ENCODE measurements around the gene CCDC78. TPM values are rescaled to one million over a fixed set of nuclear protein-coding genes. Genes with fewer than 3 reads are reported as not detected.

Gene CCDC78
- polyA plus RNA-seq, 1 donor from 2014 or later: 10.7 TPM

GRCh38 chr16:732936-733335 lies 6.7 kb upstream of the CCDC78 start:
- Histone ChIP-seq H3K4me3 (ENCODE audit: low read length) (no peak overlapping the region), H3F3A (ENCODE audit: insufficient read depth, low read length, poor library complexity, severe bottlenecking) (no peaks in the 10 kb centered on the region), H3K9me3 (ENCODE audit: low read length) (no peaks in the 10 kb centered on the region), H3K4me2 (ENCODE audit: low read length) (no peak overlapping the region), H3K9me2 (ENCODE audit: insufficient read depth, low read length) (no peaks in the 10 kb centered on the region), H2AFZ (ENCODE audit: low read depth, low read length) (no peak overlapping the region), H3K27me3 (ENCODE audit: insufficient read depth, low read depth, low read length) (no peaks in the 10 kb centered on the region), H3K9ac (ENCODE audit: low read length) (no peak overlapping the region), H3K27ac (ENCODE audit: low read length) (no peak overlapping the region), H3K79me2 (replicated peaks; ENCODE audit: insufficient read depth, low read length) (no peaks in the 10 kb centered on the region), H4K20me1 (ENCODE audit: insufficient read depth) (no peaks in the 10 kb centered on the region), H3K36me3 (ENCODE audit: insufficient read depth, low read length) (no peaks in the 10 kb centered on the region)
- TF ChIP-seq CTCF (IDR thresholded peaks at IDR 0.05; ENCODE audit: poor library complexity, severe bottlenecking): no peak
- TF ChIP-seq EZH2 (IDR thresholded peaks at IDR 0.05; ENCODE audit: borderline replicate concordance, insufficient read depth, low read length, poor library complexity, severe bottlenecking): no peak
- TF ChIP-seq REST (IDR thresholded peaks at IDR 0.05; ENCODE audit: borderline replicate concordance): no peak
- no peak for TF ChIP-seq EP300 (conservative IDR thresholded peaks at IDR 0.05; ENCODE audit: poor library complexity, severe bottlenecking)

GRCh38 chr16:732332-732731 lies 6.1 kb upstream of the CCDC78 start:
- no peaks in the 10 kb centered on the region for H3K79me2 ChIP-seq (replicated peaks; ENCODE audit: insufficient read depth, low read length)
- TF ChIP-seq SMC3 (conservative IDR thresholded peaks at IDR 0.05; ENCODE audit: poor library complexity): no peak
- no peak for TF ChIP-seq EP300 (conservative IDR thresholded peaks at IDR 0.05; ENCODE audit: poor library complexity, severe bottlenecking)
- TF ChIP-seq REST (IDR thresholded peaks at IDR 0.05; ENCODE audit: borderline replicate concordance): no peak
- TF ChIP-seq RAD21 (conservative IDR thresholded peaks at IDR 0.05): no peak
- no peak for TF ChIP-seq MXI1 (conservative IDR thresholded peaks at IDR 0.05; ENCODE audit: poor library complexity, severe bottlenecking)
- no peak for TF ChIP-seq EZH2 (IDR thresholded peaks at IDR 0.05; ENCODE audit: borderline replicate concordance, insufficient read depth, low read length, poor library complexity, severe bottlenecking)
- no peak for TF ChIP-seq POLR2AphosphoS5 (IDR thresholded peaks at IDR 0.05)
- TF ChIP-seq TAF1 (IDR thresholded peaks at IDR 0.05; ENCODE audit: low read depth): no peak
- no peak for TF ChIP-seq CTCF (IDR thresholded peaks at IDR 0.05; ENCODE audit: poor library complexity, severe bottlenecking)
- peaks cover 4% of the 10 kb centered on the region for H3K27me3 ChIP-seq (ENCODE audit: insufficient read depth, low read depth, low read length)

More at GRCh38 chr16:732332-732731, 6.1 kb upstream of the CCDC78 start:
- H3K9me2 ChIP-seq (ENCODE audit: insufficient read depth, low read length): no peaks in the 10 kb centered on the region
- no peak overlapping the region for H2AFZ ChIP-seq (ENCODE audit: low read depth, low read length)
- no peaks in the 10 kb centered on the region for H4K20me1 ChIP-seq (ENCODE audit: insufficient read depth)
- no peaks in the 10 kb centered on the region for H3K36me3 ChIP-seq (ENCODE audit: insufficient read depth, low read length)
- H3F3A ChIP-seq (ENCODE audit: insufficient read depth, low read length, poor library complexity, severe bottlenecking): no peaks in the 10 kb centered on the region
- H3K4me2 ChIP-seq (ENCODE audit: low read length): no peak overlapping the region
- H3K9me3 ChIP-seq (ENCODE audit: low read length): no peaks in the 10 kb centered on the region
- H3K9ac ChIP-seq (ENCODE audit: low read length): no peak overlapping the region
- no peak overlapping the region for H3K27ac ChIP-seq (ENCODE audit: low read length)
- H3K4me3 ChIP-seq (ENCODE audit: low read length): no peak overlapping the region

All from neural cell (in vitro differentiated cells).